ENCODE data around the gene KLRD1.
"Not testable (repeated sequence)": the region's sequence is repeated elsewhere in the genome, so short reads cannot be mapped to it uniquely, and the experiment has no call there.

Gene KLRD1

DNA sequence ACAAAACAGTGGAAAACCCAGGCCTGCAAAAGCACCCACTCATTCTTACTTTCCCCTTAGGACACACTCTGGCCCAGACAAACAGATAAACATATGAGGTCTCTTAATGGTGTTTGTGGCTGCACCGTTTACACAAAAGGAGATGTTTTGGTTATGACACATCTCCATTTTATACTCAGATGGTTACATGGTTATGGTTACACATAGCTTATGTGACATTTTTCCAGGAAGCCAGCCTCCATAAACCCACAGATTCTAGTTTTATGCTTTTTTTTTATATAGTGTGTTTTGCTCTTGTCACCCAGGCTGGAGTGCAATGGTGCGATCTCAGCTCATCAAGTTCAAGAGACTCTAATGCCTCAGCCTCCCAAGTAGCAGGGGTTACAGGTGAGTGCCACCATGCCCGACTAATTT, 3.5 kb upstream of the KLRD1 start:
- peak; percentile 75 for DNase-seq (ENCODE audit: low spot score)
- Mint-ChIP-seq H3K27ac (peak overlapping the region; percentile 32), H3K4me3 (no peak overlapping the region), H3K27me3 (ENCODE audit: low read depth) (peaks cover 7% of the 10 kb centered on the region), H3K9me3 (peaks cover 15% of the 10 kb centered on the region), H3K36me3 (ENCODE audit: low read depth) (peaks cover 3% of the 10 kb centered on the region), H3K4me1 (ENCODE audit: low read depth) (peaks cover 37% of the 10 kb centered on the region)

DNA sequence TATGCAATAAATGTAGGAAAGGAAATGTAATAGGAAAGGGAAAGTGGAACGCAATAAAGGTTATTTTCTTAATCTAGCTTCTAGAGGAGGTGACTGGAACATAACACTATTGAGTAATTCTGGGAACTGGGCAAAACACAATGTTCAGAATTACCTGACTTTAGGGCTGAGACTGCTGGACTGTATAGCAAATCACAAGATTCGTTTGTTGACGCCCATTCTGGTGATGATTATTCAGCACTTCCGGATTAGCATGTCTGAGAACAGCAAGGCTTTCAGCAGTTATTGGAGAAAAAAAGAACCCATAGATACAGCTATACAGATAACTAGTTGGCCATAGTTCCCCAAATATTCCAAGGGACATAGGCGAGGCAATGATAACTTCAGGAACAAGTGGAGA, 2.3 kb upstream of the KLRD1 start:
- H3K9me3 Mint-ChIP-seq, result peaks cover 15% of the 10 kb centered on the region
- H3K27ac Mint-ChIP-seq, result no peak overlapping the region
- peaks cover 37% of the 10 kb centered on the region for H3K4me1 Mint-ChIP-seq (ENCODE audit: low read depth)
- no peak overlapping the region for H3K4me3 Mint-ChIP-seq
- peaks cover 7% of the 10 kb centered on the region for H3K27me3 Mint-ChIP-seq (ENCODE audit: low read depth)
- H3K36me3 Mint-ChIP-seq (ENCODE audit: low read depth), result peaks cover 3% of the 10 kb centered on the region
- no peak for DNase-seq (ENCODE audit: low spot score)

DNA sequence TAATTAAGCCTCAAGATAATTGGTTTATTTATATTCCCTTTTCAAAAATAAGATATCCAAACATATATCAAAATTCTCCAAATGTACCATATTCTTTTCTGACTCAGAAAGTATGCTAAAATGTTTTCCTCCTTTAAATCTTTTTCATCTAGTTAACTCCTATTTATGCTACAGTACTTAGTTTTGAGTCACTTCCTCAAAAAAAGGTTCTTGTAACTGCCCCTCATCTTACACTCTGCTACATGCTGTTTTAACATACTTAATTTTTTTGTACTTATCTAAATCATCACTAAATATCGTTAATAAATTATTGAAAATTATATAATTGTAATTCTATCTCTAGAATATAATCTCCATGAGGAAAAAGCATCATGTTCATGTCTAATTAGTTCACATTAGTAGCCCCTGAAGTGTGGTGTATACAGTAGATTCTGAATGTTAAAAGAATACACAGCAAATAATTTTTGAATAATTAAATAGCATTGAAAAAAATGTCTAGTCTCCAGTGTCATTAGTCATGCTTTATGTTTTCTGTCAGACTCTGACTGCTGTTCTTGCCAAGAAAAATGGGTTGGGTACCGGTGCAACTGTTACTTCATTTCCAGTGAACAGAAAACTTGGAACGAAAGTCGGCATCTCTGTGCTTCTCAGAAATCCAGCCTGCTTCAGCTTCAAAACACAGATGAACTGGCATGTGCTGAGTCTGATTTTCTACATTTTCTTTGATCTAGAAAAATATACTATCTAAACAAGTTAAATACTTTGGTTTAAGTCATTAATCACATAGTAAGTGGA, 3.5 kb downstream of the KLRD1 start:
- Mint-ChIP-seq H3K27me3 (ENCODE audit: low read depth) (peaks cover 9% of the 10 kb centered on the region), H3K4me3 (no peak overlapping the region), H3K4me1 (ENCODE audit: low read depth) (peaks cover 4% of the 10 kb centered on the region), H3K9me3 (no peaks in the 10 kb centered on the region), H3K36me3 (ENCODE audit: low read depth) (no peaks in the 10 kb centered on the region), H3K27ac (no peak overlapping the region)
- DNase-seq (ENCODE audit: low spot score), result no peak

DNA sequence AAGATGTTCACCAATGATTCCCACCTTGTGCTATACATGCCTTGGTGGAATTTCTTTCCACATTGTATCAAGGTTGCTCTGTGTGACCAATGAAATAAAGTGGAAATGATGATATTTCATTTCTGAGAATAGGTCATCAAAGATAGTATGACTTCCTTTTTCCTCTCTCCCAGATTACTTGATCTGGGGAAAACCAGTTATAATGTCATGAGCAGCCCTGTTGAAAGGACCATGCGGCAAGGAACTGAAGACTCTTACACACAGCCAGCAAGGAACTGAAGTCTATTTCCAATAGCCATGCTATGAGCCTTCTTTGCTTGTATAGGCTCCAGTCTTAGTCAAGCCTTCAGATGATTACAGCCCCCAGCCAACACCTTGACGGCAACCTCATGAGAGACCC, 11.7 kb downstream of the KLRD1 start:
- peaks cover 10% of the 10 kb centered on the region for H3K9me3 Mint-ChIP-seq
- H3K4me1 Mint-ChIP-seq (ENCODE audit: low read depth), result peaks cover 17% of the 10 kb centered on the region
- peaks cover 4% of the 10 kb centered on the region for H3K27me3 Mint-ChIP-seq (ENCODE audit: low read depth)
- H3K27ac Mint-ChIP-seq, result no peak overlapping the region
- no peak for DNase-seq (ENCODE audit: low spot score)
- H3K4me3 Mint-ChIP-seq, result no peak overlapping the region
- H3K36me3 Mint-ChIP-seq (ENCODE audit: low read depth), result peaks cover 2% of the 10 kb centered on the region

DNA sequence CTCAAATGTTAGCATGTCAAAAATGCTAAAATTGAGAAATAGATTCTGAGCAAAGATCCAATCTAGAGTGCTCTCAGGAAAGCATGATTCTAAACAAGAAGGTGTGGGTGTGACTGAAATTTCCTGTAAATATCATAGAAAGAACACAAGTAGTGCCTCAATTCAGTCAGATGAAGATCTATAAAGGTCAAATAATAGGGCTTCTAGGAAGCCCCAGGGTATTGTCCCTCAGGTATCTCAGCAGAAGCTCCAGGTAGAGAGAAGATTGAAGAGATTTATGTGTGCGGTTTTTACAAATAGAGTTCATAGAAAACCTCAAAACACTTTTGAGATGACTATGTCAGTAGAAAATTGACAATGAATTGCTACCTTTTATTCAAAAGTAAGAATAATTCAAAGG, 13.0 kb downstream of the KLRD1 start:
- peaks cover 2% of the 10 kb centered on the region for H3K36me3 Mint-ChIP-seq (ENCODE audit: low read depth)
- peak overlapping the region; percentile 6 for H3K27ac Mint-ChIP-seq
- peaks cover 15% of the 10 kb centered on the region for H3K9me3 Mint-ChIP-seq
- peaks cover 3% of the 10 kb centered on the region for H3K27me3 Mint-ChIP-seq (ENCODE audit: low read depth)
- H3K4me1 Mint-ChIP-seq (ENCODE audit: low read depth), result peaks cover 17% of the 10 kb centered on the region
- DNase-seq (ENCODE audit: low spot score), result peak; percentile 30
- H3K4me3 Mint-ChIP-seq, result no peak overlapping the region

DNA sequence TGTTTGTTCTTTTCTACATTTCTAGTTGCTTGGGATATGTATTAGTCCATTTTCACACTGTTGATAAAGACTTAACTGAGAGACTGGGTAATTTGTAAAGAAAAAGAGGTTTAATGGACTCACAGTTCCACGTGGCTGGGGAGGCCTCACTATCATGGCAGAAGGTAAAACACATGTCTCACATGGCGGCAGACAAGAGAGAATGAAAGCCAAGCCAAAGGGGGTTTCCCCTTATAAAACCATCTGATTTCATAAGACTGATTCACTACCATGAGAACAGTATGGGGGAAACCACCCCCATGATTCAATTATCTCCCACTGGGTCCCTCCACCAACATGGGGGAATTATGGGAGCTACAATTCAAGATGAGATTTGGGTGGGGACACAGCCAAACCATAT, 21.0 kb downstream of the KLRD1 start:
- not testable (repeated sequence) for H3K4me1 Mint-ChIP-seq (ENCODE audit: low read depth); H3K27ac Mint-ChIP-seq

DNA sequence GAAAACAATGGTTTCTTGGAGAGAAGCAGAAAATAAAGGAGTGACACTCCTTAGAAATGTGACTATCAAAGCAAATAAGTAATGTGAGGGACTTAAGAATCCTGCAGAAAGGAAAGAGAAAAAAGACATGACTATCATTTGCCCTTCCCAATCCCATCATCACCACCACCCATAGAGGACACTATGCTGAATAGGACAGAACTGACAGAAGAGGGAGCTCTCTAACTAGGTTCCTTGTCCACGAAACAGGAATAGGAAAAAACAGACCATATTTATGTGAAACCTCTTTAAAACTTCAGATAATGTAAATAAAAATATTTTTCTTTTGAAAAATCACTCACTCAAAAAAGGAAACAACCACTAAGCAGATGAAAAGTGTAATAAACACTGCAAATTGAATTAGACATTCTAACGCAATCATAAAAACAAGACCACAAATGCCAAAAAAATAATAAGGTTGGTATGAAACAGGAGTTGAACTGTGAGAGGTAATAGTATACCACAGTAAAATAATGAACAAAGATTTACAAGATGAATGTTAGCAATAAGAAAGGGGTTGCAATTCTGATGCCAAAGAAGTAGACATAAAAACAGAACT, 24.1 kb downstream of the KLRD1 start:
- H3K27ac Mint-ChIP-seq, result no peak overlapping the region
- no peaks in the 10 kb centered on the region for H3K4me1 Mint-ChIP-seq (ENCODE audit: low read depth)
- no peak overlapping the region for H3K4me3 Mint-ChIP-seq
- H3K27me3 Mint-ChIP-seq (ENCODE audit: low read depth), result peaks cover 3% of the 10 kb centered on the region
- no peaks in the 10 kb centered on the region for H3K36me3 Mint-ChIP-seq (ENCODE audit: low read depth)
- no peak for DNase-seq (ENCODE audit: low spot score)
- H3K9me3 Mint-ChIP-seq, result peaks cover 12% of the 10 kb centered on the region

More for the DNA sequence above, 21.0 kb downstream of the KLRD1 start:
- H3K27me3 Mint-ChIP-seq (ENCODE audit: low read depth); DNase-seq (ENCODE audit: low spot score); H3K36me3 Mint-ChIP-seq (ENCODE audit: low read depth); H3K4me3 Mint-ChIP-seq: not testable (repeated sequence)
- H3K9me3 Mint-ChIP-seq, result peaks cover 24% of the 10 kb centered on the region

DNA sequence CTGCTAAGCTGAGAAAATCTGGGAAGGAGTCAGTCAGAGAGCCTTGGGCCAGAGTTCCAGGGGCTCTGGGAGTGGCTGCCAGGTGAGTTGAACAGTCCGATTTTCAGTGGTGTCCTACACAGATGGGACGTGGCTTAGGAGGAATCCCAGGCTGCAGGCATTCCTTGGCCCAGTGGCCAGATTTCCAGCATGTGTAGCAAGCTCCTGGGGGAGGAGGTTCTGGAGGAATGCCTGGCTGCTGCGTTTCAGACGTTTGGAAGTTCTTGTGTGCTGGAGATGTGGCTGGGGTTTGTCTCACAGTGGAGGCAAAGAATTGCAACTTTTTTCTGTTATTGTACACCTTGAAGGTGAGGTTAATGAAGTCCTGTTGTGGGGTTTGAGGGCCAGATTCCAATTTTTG, 28.5 kb downstream of the KLRD1 start:
- not testable (repeated sequence) for H3K27me3 Mint-ChIP-seq (ENCODE audit: low read depth); H3K4me3 Mint-ChIP-seq; H3K9me3 Mint-ChIP-seq; H3K36me3 Mint-ChIP-seq (ENCODE audit: low read depth); H3K4me1 Mint-ChIP-seq (ENCODE audit: low read depth); H3K27ac Mint-ChIP-seq; DNase-seq (ENCODE audit: low spot score)

DNA sequence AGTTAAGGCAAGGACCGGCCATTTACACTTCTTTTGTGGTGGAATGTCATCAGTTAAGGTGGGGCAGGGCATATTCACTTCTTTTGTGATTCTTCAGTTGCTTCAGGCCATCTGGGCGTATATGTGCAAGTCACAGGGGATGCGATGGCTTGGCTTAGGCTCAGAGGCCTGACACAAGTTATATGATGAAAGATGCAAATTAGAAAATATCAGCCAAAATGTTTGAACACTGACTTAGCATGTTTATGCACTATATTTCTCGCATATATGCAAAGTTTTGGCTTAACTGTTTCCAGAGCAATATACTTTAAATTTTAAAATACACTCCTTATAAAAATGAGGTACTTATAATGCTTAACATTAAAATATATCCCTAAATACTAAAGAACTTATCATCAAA, 30.8 kb downstream of the KLRD1 start:
- H3K9me3 Mint-ChIP-seq; H3K4me1 Mint-ChIP-seq (ENCODE audit: low read depth); DNase-seq (ENCODE audit: low spot score); H3K27ac Mint-ChIP-seq; H3K36me3 Mint-ChIP-seq (ENCODE audit: low read depth); H3K4me3 Mint-ChIP-seq; H3K27me3 Mint-ChIP-seq (ENCODE audit: low read depth): not testable (repeated sequence)

DNA sequence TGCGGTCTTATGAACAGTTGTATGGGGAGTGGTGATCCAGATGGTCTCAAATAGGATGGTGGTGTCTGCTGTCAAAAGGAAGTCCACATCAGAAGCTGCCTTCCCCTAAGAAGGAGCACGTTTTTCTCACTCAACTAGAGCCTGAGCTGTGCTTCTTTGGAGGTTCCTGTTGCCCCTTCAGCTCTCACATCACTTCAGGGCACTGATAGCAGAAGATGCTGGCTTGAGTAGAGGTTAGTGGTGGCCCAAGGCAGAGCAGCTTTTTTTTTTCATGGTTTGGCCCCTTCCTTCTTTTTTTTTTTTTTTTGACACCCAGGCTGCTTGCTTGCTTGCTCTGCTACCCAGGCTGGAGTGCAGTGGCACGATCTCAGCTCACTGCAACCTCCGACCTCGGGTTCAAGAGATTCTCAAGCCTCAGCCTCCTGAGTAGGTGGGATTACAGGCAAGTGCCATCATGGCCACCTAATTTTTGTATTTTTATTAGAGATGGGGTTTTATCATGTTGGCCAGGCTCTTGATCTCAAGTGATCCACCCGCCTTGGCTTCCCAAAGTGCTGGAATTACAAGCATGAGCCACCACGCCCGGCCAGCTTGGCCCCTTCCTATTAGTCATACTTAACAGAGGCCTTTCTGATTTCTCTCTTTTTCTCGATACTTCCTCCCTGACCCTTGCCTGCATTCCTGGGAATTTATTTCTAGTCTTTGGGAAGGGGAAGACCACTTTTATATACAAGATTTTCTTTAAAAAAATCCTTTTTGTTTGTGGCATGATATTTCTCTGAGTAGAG, 31.6 kb downstream of the KLRD1 start:
- no peak for DNase-seq (ENCODE audit: low spot score)
- Mint-ChIP-seq H3K27me3 (ENCODE audit: low read depth) (peaks cover 5% of the 10 kb centered on the region), H3K27ac (no peak overlapping the region), H3K4me3 (no peak overlapping the region), H3K4me1 (ENCODE audit: low read depth) (peaks cover 5% of the 10 kb centered on the region), H3K36me3 (ENCODE audit: low read depth) (no peaks in the 10 kb centered on the region), H3K9me3 (peaks cover 15% of the 10 kb centered on the region)

DNA sequence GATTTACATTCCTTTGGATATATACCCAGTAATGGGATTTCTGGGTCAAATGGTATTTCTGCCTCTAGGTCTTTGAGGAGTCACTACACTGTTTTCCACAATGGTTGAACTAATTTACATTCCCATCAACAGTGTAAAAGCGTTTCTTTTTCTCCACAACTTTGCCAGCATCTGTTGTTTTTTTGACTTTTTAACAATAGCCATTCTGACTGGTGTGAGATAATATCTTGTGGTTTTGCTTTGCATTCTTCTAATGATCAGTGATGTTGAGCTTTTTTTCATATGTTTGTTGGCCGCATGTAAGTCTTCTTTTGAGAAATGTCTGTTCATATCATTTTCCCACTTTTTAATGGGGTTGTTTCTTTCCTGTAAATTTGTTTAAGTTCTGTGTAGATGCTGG, 33.3 kb downstream of the KLRD1 start:
- peaks cover 15% of the 10 kb centered on the region for H3K9me3 Mint-ChIP-seq
- H3K27me3 Mint-ChIP-seq (ENCODE audit: low read depth); H3K36me3 Mint-ChIP-seq (ENCODE audit: low read depth); DNase-seq (ENCODE audit: low spot score); H3K4me1 Mint-ChIP-seq (ENCODE audit: low read depth); H3K4me3 Mint-ChIP-seq; H3K27ac Mint-ChIP-seq: not testable (repeated sequence)

DNA sequence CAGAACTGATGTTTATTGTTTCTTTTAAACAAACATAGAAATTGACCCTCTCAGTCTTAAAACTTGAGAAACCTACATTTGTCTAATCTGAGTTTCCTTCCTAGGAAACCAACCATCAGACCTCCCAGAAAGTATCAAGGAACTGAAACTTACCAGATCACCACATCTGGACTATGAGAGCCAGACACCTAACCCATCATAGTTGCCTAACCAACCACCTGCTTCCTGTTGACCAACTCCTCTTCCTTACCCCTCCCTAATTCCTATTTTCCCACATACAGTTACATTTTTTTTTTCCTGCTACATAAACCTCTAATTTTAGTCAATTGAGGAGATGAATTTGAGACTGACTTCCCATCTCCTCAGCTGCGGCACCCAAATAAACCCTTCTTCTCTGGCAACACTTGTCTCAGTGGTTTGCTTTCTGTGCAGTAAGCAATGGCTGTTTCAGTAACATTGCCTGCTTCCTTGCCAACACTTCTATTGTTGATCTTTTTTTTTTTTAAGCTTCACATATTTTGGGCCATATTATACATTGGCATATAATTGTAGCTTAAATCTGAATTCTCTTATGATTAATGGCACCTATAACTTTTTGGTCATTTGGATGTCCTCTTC, 34.3 kb downstream of the KLRD1 start:
- peaks cover 5% of the 10 kb centered on the region for H3K27me3 Mint-ChIP-seq (ENCODE audit: low read depth)
- no peak overlapping the region for H3K4me3 Mint-ChIP-seq
- H3K4me1 Mint-ChIP-seq (ENCODE audit: low read depth), result peaks cover 5% of the 10 kb centered on the region
- DNase-seq (ENCODE audit: low spot score), result no peak
- H3K9me3 Mint-ChIP-seq, result peaks cover 15% of the 10 kb centered on the region
- H3K36me3 Mint-ChIP-seq (ENCODE audit: low read depth), result no peaks in the 10 kb centered on the region
- no peak overlapping the region for H3K27ac Mint-ChIP-seq

DNA sequence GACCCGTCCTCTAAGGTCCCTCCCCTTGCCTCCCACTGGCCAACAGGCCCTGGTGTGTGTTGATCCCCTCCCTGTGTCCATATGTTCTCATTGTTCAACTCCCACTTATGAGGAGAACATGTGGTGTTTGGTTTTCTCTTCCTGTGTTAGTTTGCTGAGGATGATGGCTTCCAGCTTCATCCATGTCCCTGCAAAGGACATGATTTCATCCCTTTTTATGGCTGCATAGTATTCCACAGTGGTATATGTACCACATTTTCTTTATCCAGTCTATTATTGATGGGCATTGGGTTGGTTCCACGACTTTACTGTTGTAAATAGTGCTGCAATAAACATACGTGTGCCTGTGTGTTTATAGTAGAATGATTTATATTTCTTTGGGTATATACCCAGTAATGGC, 43.8 kb downstream of the KLRD1 start:
- H3K27ac Mint-ChIP-seq; DNase-seq (ENCODE audit: low spot score); H3K4me1 Mint-ChIP-seq (ENCODE audit: low read depth); H3K27me3 Mint-ChIP-seq (ENCODE audit: low read depth); H3K9me3 Mint-ChIP-seq; H3K4me3 Mint-ChIP-seq; H3K36me3 Mint-ChIP-seq (ENCODE audit: low read depth): not testable (repeated sequence)

DNA sequence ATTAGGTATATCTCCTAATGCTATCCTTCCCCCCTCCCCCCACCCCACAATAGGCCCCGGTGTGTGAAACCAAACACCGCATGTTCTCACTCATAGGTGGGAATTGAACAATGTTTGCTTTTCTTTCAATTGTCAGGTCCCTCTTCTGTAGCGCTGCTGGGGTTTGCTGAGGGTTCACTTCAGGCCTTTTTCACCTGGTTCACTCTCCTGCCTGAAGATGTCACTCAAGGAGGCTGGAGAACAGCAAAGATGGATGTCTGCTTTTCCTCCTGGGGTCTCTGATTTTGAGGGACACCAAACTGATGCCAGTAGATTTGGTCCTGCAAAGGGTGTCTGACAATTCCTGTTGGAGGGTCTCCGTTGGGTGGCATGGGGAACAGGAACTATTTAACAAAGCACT, 46.4 kb downstream of the KLRD1 start:
- H3K27me3 Mint-ChIP-seq (ENCODE audit: low read depth), result peaks cover 13% of the 10 kb centered on the region
- no peak for DNase-seq (ENCODE audit: low spot score)
- H3K36me3 Mint-ChIP-seq (ENCODE audit: low read depth), result no peaks in the 10 kb centered on the region
- H3K27ac Mint-ChIP-seq, result no peak overlapping the region
- no peaks in the 10 kb centered on the region for H3K4me1 Mint-ChIP-seq (ENCODE audit: low read depth)
- no peak overlapping the region for H3K4me3 Mint-ChIP-seq
- no peaks in the 10 kb centered on the region for H3K9me3 Mint-ChIP-seq
